Erythroblast (primary cell): Measurements from ENCODE around the gene PAOX.

ENCODE experiments used
- GATA1 ChIP-seq: IDR thresholded peaks from 2 replicates; pipeline ENCODE4 v1.6.1; 2011; ENCODE audit warnings: low read depth, mild to moderate bottlenecking, control low read depth, low read length, moderate library complexity
- POLR2A ChIP-seq: IDR thresholded peaks from 2 replicates; pipeline ENCODE4 v1.6.1; 2011; ENCODE audit warnings: mild to moderate bottlenecking, low read length

GRCh38 chr10:133377025-133377817, 1.8 kb upstream of the PAOX start:
- TF ChIP-seq POLR2A = no peak
- no peak for TF ChIP-seq GATA1
